ENCODE measurements around the gene SHROOM3. TPM values are rescaled to one million over a fixed set of nuclear protein-coding genes. Genes with fewer than 3 reads are reported as not detected.

SHROOM3 gene
- total and polyA plus RNA-seq, 2 donors (not counting 3 experiments of a cell fraction or from before 2014, with no cell fraction given) = 2.7 to 6.7 TPM

DNA sequence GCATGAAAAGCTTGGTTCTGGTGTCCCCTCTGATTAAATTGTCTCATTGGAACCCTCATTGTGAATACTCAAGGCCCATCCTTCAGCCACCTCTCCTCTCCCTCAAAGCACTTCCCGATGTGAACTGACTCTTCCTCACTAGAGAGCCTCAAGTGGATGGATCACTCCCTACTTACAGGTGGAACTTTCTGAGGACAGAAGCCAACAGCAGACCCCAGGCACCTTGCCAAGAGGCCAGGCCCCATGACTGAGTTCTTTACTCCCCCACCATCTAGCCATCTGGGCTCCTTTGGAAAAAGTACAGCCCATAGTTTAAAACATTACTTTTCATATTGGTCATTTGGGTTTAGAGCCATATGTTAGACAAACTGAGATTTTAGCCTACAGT is 224.1 kb downstream of the SHROOM3 start:
- dilution Hi-C loops (cut with MboI; ENCODE audit: extremely low pct_ligation_motif_present, low sequenced_read_pairs) = no loop called here
- H2AFZ ChIP-seq (ENCODE audit: low read depth, low read length) = peak overlapping the region; percentile 15

More for the DNA sequence above, 224.1 kb downstream of the SHROOM3 start:
- Histone ChIP-seq H3K36me3 (ENCODE audit: control insufficient read depth in 2 of 2, extremely low read depth in 1 of 2, insufficient read depth in 2 of 2, low read length in 2 of 2) (no peaks in the 10 kb centered on the region), H3K27me3 (ENCODE audit: control insufficient read depth in 2 of 2, insufficient read depth in 2 of 2, low read length in 2 of 2) (no peaks in the 10 kb centered on the region), H3K27ac (ENCODE audit: insufficient read depth, low read depth, low read length) (peak overlapping the region; percentile 83), H3K9me3 (replicated peaks; ENCODE audit: control insufficient read depth, insufficient read depth, low read length) (no peaks in the 10 kb centered on the region), H3K4me2 (ENCODE audit: insufficient read depth, low read length) (peak overlapping the region; percentile 77), H4K20me1 (replicated peaks; ENCODE audit: control insufficient read depth, extremely low read depth, insufficient read depth, low read length) (no peaks in the 10 kb centered on the region), H3K4me3 (replicated peaks in 1 of 3; ENCODE audit: insufficient read depth in 1 of 3, low read depth in 1 of 3, low read length in 3 of 3) (no peak overlapping the region), H3K4me1 (ENCODE audit: control insufficient read depth, extremely low read depth, insufficient read depth, low read length) (peaks cover 28% of the 10 kb centered on the region), H3K9me1 (replicated peaks; ENCODE audit: control insufficient read depth, extremely low read depth, insufficient read depth, low read length) (no peaks in the 10 kb centered on the region), H3K79me2 (ENCODE audit: control insufficient read depth, insufficient read depth, low read length) (peaks cover 4% of the 10 kb centered on the region), H3K9ac (replicated peaks; ENCODE audit: extremely low read depth, insufficient read depth, low read length) (no peak overlapping the region)
- intact Hi-C loops (cut with micrococcal nuclease) = loop anchor here (5.0 kb wide), 1 partner anchor 353 kb away; no protein-coding TSS in a partner anchor
- POLR2A ChIA-PET = no interaction called here
- TF ChIP-seq MYC (IDR thresholded peaks at IDR 0.05; ENCODE audit: low read depth, low read length) = no peak
- TF ChIP-seq POLR2A (IDR thresholded peaks at IDR 0.05; ENCODE audit: low read depth, low read length) = no peak
- no peak for TF ChIP-seq POLR2AphosphoS5 (IDR thresholded peaks at IDR 0.05; ENCODE audit: insufficient read depth, low read depth, low read length)
- TF ChIP-seq EZH2 (IDR thresholded peaks at IDR 0.05; ENCODE audit: borderline replicate concordance, low read depth, low read length, severe bottlenecking) = no peak
- no peak for TF ChIP-seq MAX (IDR thresholded peaks at IDR 0.05; ENCODE audit: insufficient read depth, insufficient read length)
- TF ChIP-seq FOS (IDR thresholded peaks at IDR 0.05; ENCODE audit: borderline replicate concordance, insufficient read depth, low read length) = no peak
- TF ChIP-seq GATA2 (IDR thresholded peaks at IDR 0.05; ENCODE audit: insufficient read depth, insufficient read length, low read depth, low read length) = no peak
- no peak for TF ChIP-seq JUN (IDR thresholded peaks at IDR 0.05; ENCODE audit: borderline replicate concordance, insufficient read depth, insufficient read length, low read depth)
- TF ChIP-seq, protein P1, sequence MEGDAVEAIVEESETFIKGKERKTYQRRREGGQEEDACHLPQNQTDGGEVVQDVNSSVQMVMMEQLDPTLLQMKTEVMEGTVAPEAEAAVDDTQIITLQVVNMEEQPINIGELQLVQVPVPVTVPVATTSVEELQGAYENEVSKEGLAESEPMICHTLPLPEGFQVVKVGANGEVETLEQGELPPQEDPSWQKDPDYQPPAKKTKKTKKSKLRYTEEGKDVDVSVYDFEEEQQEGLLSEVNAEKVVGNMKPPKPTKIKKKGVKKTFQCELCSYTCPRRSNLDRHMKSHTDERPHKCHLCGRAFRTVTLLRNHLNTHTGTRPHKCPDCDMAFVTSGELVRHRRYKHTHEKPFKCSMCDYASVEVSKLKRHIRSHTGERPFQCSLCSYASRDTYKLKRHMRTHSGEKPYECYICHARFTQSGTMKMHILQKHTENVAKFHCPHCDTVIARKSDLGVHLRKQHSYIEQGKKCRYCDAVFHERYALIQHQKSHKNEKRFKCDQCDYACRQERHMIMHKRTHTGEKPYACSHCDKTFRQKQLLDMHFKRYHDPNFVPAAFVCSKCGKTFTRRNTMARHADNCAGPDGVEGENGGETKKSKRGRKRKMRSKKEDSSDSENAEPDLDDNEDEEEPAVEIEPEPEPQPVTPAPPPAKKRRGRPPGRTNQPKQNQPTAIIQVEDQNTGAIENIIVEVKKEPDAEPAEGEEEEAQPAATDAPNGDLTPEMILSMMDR (IDR thresholded peaks at IDR 0.05; ENCODE audit: extremely low read depth in 1 of 2, insufficient read depth in 1 of 2, low read depth in 1 of 2, low read length in 2 of 2) = no peak
- FAIRE-seq (no peak), DNase-seq (ENCODE audit: low read depth, low spot score) (no peak)
- CTCF ChIA-PET = no interaction called here
- no TSS peak for BruUV-seq (replicated peaks)

Data from endothelial cell of umbilical vein (primary cell).